ENCODE data around the gene KSR1.

KSR1 gene

GRCh38 chr17:27568811-27569210 is 112.6 kb downstream of the KSR1 start:
- Histone ChIP-seq H3K9ac (ENCODE audit: low read depth, low read length) (no peak overlapping the region), H3K36me3 (ENCODE audit: insufficient read depth, low read depth, low read length) (no peaks in the 10 kb centered on the region), H3K27ac (ENCODE audit: low read length) (no peak overlapping the region), H3K4me3 (ENCODE audit: low read length) (no peak overlapping the region), H3K27me3 (ENCODE audit: insufficient read depth, low read length) (no peaks in the 10 kb centered on the region), H3K4me1 (ENCODE audit: insufficient read depth, low read length) (peaks cover 20% of the 10 kb centered on the region), H3K9me3 (ENCODE audit: insufficient read depth, low read depth, low read length) (no peaks in the 10 kb centered on the region)

GRCh38 chr17:27569257-27569722 is 113.0 kb downstream of the KSR1 start:
- Histone ChIP-seq H3K9me3 (ENCODE audit: insufficient read depth, low read depth, low read length) (no peaks in the 10 kb centered on the region), H3K9ac (ENCODE audit: low read depth, low read length) (no peak overlapping the region), H3K4me1 (ENCODE audit: insufficient read depth, low read length) (peaks cover 25% of the 10 kb centered on the region), H3K27ac (ENCODE audit: low read length) (no peak overlapping the region), H3K4me3 (ENCODE audit: low read length) (no peak overlapping the region), H3K36me3 (ENCODE audit: insufficient read depth, low read depth, low read length) (no peaks in the 10 kb centered on the region), H3K27me3 (ENCODE audit: insufficient read depth, low read length) (no peaks in the 10 kb centered on the region)

GRCh38 chr17:27569884-27570577 is 113.8 kb downstream of the KSR1 start:
- no peak overlapping the region for H3K27ac ChIP-seq (ENCODE audit: low read length)
- H3K4me1 ChIP-seq (ENCODE audit: insufficient read depth, low read length), result peaks cover 33% of the 10 kb centered on the region
- no peak overlapping the region for H3K4me3 ChIP-seq (ENCODE audit: low read length)
- no peaks in the 10 kb centered on the region for H3K27me3 ChIP-seq (ENCODE audit: insufficient read depth, low read length)
- no peaks in the 10 kb centered on the region for H3K9me3 ChIP-seq (ENCODE audit: insufficient read depth, low read depth, low read length)
- H3K36me3 ChIP-seq (ENCODE audit: insufficient read depth, low read depth, low read length), result no peaks in the 10 kb centered on the region
- H3K9ac ChIP-seq (ENCODE audit: low read depth, low read length), result no peak overlapping the region

- H3K4me1 ChIP-seq (ENCODE audit: insufficient read depth, low read length), result peaks cover 38% of the 10 kb centered on the region
- H3K36me3 ChIP-seq (ENCODE audit: insufficient read depth, low read depth, low read length), result no peaks in the 10 kb centered on the region
- no peaks in the 10 kb centered on the region for H3K27me3 ChIP-seq (ENCODE audit: insufficient read depth, low read length)
- H3K9ac ChIP-seq (ENCODE audit: low read depth, low read length), result no peak overlapping the region
- no peak overlapping the region for H3K4me3 ChIP-seq (ENCODE audit: low read length)
- no peak overlapping the region for H3K27ac ChIP-seq (ENCODE audit: low read length)
- H3K9me3 ChIP-seq (ENCODE audit: insufficient read depth, low read depth, low read length), result no peaks in the 10 kb centered on the region
Observed at GRCh38 chr17:27570578-27570914, 114.3 kb downstream of the KSR1 start.

GRCh38 chr17:27571563-27572352 is 115.5 kb downstream of the KSR1 start:
- no peaks in the 10 kb centered on the region for H3K9me3 ChIP-seq (ENCODE audit: insufficient read depth, low read depth, low read length)
- no peak overlapping the region for H3K9ac ChIP-seq (ENCODE audit: low read depth, low read length)
- no peaks in the 10 kb centered on the region for H3K36me3 ChIP-seq (ENCODE audit: insufficient read depth, low read depth, low read length)
- H3K27ac ChIP-seq (ENCODE audit: low read length), result no peak overlapping the region
- H3K4me1 ChIP-seq (ENCODE audit: insufficient read depth, low read length), result peaks cover 39% of the 10 kb centered on the region
- H3K27me3 ChIP-seq (ENCODE audit: insufficient read depth, low read length), result no peaks in the 10 kb centered on the region
- H3K4me3 ChIP-seq (ENCODE audit: low read length), result no peak overlapping the region

- Histone ChIP-seq H3K27ac (ENCODE audit: low read length) (no peak overlapping the region), H3K9ac (ENCODE audit: low read depth, low read length) (no peak overlapping the region), H3K27me3 (ENCODE audit: insufficient read depth, low read length) (no peaks in the 10 kb centered on the region), H3K9me3 (ENCODE audit: insufficient read depth, low read depth, low read length) (no peaks in the 10 kb centered on the region), H3K4me1 (ENCODE audit: insufficient read depth, low read length) (peaks cover 39% of the 10 kb centered on the region), H3K36me3 (ENCODE audit: insufficient read depth, low read depth, low read length) (no peaks in the 10 kb centered on the region), H3K4me3 (ENCODE audit: low read length) (no peak overlapping the region)
Observed at GRCh38 chr17:27572665-27573064, 116.4 kb downstream of the KSR1 start.

- H3K27ac ChIP-seq (ENCODE audit: low read length), result no peak overlapping the region
- no peaks in the 10 kb centered on the region for H3K27me3 ChIP-seq (ENCODE audit: insufficient read depth, low read length)
- no peaks in the 10 kb centered on the region for H3K36me3 ChIP-seq (ENCODE audit: insufficient read depth, low read depth, low read length)
- no peak overlapping the region for H3K9ac ChIP-seq (ENCODE audit: low read depth, low read length)
- peaks cover 39% of the 10 kb centered on the region for H3K4me1 ChIP-seq (ENCODE audit: insufficient read depth, low read length)
- H3K9me3 ChIP-seq (ENCODE audit: insufficient read depth, low read depth, low read length), result no peaks in the 10 kb centered on the region
- H3K4me3 ChIP-seq (ENCODE audit: low read length), result no peak overlapping the region
Observed at GRCh38 chr17:27573548-27573947, 117.3 kb downstream of the KSR1 start.

GRCh38 chr17:27573971-27574525 is 117.8 kb downstream of the KSR1 start:
- Histone ChIP-seq H3K4me1 (ENCODE audit: insufficient read depth, low read length) (peaks cover 38% of the 10 kb centered on the region), H3K27ac (ENCODE audit: low read length) (no peak overlapping the region), H3K36me3 (ENCODE audit: insufficient read depth, low read depth, low read length) (no peaks in the 10 kb centered on the region), H3K27me3 (ENCODE audit: insufficient read depth, low read length) (no peaks in the 10 kb centered on the region), H3K4me3 (ENCODE audit: low read length) (no peak overlapping the region), H3K9me3 (ENCODE audit: insufficient read depth, low read depth, low read length) (no peaks in the 10 kb centered on the region), H3K9ac (ENCODE audit: low read depth, low read length) (no peak overlapping the region; the same call in 1 of the 2 replicates)

- no peak overlapping the region for H3K4me3 ChIP-seq (ENCODE audit: low read length)
- H3K27me3 ChIP-seq (ENCODE audit: insufficient read depth, low read length), result no peaks in the 10 kb centered on the region
- no peak overlapping the region for H3K9ac ChIP-seq (ENCODE audit: low read depth, low read length)
- H3K9me3 ChIP-seq (ENCODE audit: insufficient read depth, low read depth, low read length), result no peaks in the 10 kb centered on the region
- no peak overlapping the region for H3K27ac ChIP-seq (ENCODE audit: low read length)
- H3K4me1 ChIP-seq (ENCODE audit: insufficient read depth, low read length), result peaks cover 33% of the 10 kb centered on the region
- no peaks in the 10 kb centered on the region for H3K36me3 ChIP-seq (ENCODE audit: insufficient read depth, low read depth, low read length)
Observed at GRCh38 chr17:27575096-27575911, 119.1 kb downstream of the KSR1 start.

- no peaks in the 10 kb centered on the region for H3K27me3 ChIP-seq (ENCODE audit: insufficient read depth, low read length)
- H3K4me1 ChIP-seq (ENCODE audit: insufficient read depth, low read length), result peaks cover 31% of the 10 kb centered on the region
- no peaks in the 10 kb centered on the region for H3K9me3 ChIP-seq (ENCODE audit: insufficient read depth, low read depth, low read length)
- no peaks in the 10 kb centered on the region for H3K36me3 ChIP-seq (ENCODE audit: insufficient read depth, low read depth, low read length)
- no peak overlapping the region for H3K27ac ChIP-seq (ENCODE audit: low read length)
- no peak overlapping the region for H3K4me3 ChIP-seq (ENCODE audit: low read length)
- H3K9ac ChIP-seq (ENCODE audit: low read depth, low read length), result no peak overlapping the region
Observed at GRCh38 chr17:27575912-27576252, 119.6 kb downstream of the KSR1 start.

GRCh38 chr17:27576477-27577083 is 120.3 kb downstream of the KSR1 start:
- no peak overlapping the region for H3K27ac ChIP-seq (ENCODE audit: low read length)
- H3K27me3 ChIP-seq (ENCODE audit: insufficient read depth, low read length), result no peaks in the 10 kb centered on the region
- peaks cover 31% of the 10 kb centered on the region for H3K4me1 ChIP-seq (ENCODE audit: insufficient read depth, low read length)
- no peak overlapping the region for H3K9ac ChIP-seq (ENCODE audit: low read depth, low read length)
- no peaks in the 10 kb centered on the region for H3K9me3 ChIP-seq (ENCODE audit: insufficient read depth, low read depth, low read length)
- no peaks in the 10 kb centered on the region for H3K36me3 ChIP-seq (ENCODE audit: insufficient read depth, low read depth, low read length)
- H3K4me3 ChIP-seq (ENCODE audit: low read length), result no peak overlapping the region

All from iPS-20b (cell line).